ENCODE measurements around the gene INHBA. TPM values are rescaled to one million over a fixed set of nuclear protein-coding genes. Genes with fewer than 3 reads are reported as not detected.

INHBA gene
- total RNA-seq, 1 experiment from 2014 or later: 55.3 TPM

DNA sequence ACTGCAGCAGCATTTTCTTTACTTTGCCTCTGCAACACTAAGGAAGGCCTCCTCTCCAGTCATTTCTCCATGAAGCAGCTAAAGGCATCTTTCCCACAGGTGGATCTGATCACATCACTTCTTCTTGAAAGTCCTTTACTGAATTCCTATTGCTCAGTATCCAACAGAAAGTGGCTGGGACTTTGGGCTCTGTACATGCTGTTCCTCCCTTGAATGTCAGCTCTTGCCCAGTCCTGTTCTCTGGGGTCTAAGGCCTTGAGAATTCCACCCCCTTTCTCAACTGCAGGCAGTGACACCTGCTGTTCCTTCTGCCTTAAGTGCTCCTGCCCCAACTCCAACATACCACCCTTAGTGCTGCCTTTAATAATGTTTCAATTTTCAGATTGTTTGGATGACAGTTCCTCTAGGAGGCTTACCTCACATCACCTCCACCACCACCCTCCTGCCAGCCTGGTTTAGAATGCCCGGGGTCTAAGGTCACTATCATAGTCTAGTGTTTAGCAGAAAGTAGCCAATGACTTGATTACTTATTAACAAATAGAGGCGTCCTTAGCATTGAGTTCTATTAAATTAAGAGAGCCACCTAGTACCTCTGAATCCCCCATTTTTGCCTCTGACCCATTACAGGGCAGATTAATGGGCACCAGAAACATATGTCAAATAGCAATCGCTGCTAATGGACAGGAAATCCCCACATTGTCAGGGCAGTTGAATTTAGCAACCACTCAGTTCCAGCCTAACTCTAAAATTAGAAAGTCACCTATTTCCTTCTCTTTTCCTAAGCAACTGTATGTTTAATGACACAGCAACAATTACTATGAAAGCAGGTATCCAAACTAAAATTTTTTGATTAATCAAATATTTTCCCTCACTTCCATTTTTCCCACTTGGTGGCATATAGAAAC is 11.4 kb downstream of the INHBA start:
- ChIA-PET POLR2A (ENCODE audit: unreplicated experiment) (no interaction called here), CTCF (no interaction called here)
- Histone ChIP-seq H3K79me2 (ENCODE audit: low read length) (peaks cover 78% of the 10 kb centered on the region), H3K9me3 (ENCODE audit: low read length) (no peaks in the 10 kb centered on the region), H3K36me3 (ENCODE audit: low read depth, low read length) (peaks cover 84% of the 10 kb centered on the region), H3K4me2 (ENCODE audit: low read length) (no peak overlapping the region), H3K4me1 (ENCODE audit: insufficient read depth, low read length) (peaks cover 44% of the 10 kb centered on the region), H4K20me1 (ENCODE audit: low read length) (peaks cover 12% of the 10 kb centered on the region; the same call in 1 of the 2 replicates), H3F3A (ENCODE audit: low read length, unreplicated experiment) (peaks cover 7% of the 10 kb centered on the region), H3K9ac (ENCODE audit: low read length) (no peak overlapping the region), H3K27ac (ENCODE audit: low read length) (0 out of 2 replicates have a peak overlapping the region, but pooled peaks have one; percentile 3), H2AFZ (ENCODE audit: low read length) (no peak overlapping the region), H3K9me2 (replicated peaks; ENCODE audit: low read length) (no peaks in the 10 kb centered on the region), H3K27me3 (ENCODE audit: low read length) (no peaks in the 10 kb centered on the region), H3K4me3 (ENCODE audit: low read length) (no peak overlapping the region)
- no peak for TF ChIP-seq EZH2 (IDR thresholded peaks at IDR 0.05; ENCODE audit: low read length, unreplicated experiment)
- TF ChIP-seq, protein P1, sequence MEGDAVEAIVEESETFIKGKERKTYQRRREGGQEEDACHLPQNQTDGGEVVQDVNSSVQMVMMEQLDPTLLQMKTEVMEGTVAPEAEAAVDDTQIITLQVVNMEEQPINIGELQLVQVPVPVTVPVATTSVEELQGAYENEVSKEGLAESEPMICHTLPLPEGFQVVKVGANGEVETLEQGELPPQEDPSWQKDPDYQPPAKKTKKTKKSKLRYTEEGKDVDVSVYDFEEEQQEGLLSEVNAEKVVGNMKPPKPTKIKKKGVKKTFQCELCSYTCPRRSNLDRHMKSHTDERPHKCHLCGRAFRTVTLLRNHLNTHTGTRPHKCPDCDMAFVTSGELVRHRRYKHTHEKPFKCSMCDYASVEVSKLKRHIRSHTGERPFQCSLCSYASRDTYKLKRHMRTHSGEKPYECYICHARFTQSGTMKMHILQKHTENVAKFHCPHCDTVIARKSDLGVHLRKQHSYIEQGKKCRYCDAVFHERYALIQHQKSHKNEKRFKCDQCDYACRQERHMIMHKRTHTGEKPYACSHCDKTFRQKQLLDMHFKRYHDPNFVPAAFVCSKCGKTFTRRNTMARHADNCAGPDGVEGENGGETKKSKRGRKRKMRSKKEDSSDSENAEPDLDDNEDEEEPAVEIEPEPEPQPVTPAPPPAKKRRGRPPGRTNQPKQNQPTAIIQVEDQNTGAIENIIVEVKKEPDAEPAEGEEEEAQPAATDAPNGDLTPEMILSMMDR (conservative IDR thresholded peaks at IDR 0.05; ENCODE audit: low read depth, low read length): no peak
- no peak for TF ChIP-seq EZH2phosphoT487 (IDR thresholded peaks at IDR 0.05; ENCODE audit: borderline replicate concordance, low read length)
- BruUV-seq (replicated peaks): no TSS peak
- intact Hi-C loops (cut with micrococcal nuclease): no loop called here
- DNase-seq (no peak), ATAC-seq (no peak)

DNA sequence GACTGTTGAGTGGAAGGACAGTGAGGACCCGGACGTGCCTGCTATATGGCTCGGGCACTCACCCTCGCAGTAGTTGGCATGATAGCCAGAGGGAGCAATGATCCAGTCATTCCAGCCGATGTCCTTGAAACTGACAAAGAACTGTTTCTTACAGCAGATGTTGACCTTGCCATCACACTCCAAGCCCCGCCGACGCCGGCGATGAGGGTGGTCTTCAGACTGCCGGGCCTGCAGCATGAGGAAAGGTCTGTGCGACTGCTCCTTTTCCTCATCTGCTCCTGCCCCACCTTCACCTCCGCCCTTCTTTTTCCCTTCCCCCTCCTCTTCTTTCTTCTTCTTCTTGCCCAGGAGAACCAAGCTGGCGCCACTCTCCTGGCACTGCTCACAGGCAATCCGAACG is 13.1 kb downstream of the INHBA start:
- Histone ChIP-seq H3K9me2 (replicated peaks; ENCODE audit: low read length) (no peaks in the 10 kb centered on the region), H3K36me3 (ENCODE audit: low read depth, low read length) (peaks cover 69% of the 10 kb centered on the region), H3K27me3 (ENCODE audit: low read length) (no peaks in the 10 kb centered on the region), H3K4me3 (ENCODE audit: low read length) (no peak overlapping the region), H3K9me3 (ENCODE audit: low read length) (no peaks in the 10 kb centered on the region), H3K9ac (ENCODE audit: low read length) (no peak overlapping the region), H3K4me1 (ENCODE audit: insufficient read depth, low read length) (peaks cover 45% of the 10 kb centered on the region), H4K20me1 (ENCODE audit: low read length) (peaks cover 5% of the 10 kb centered on the region; the same call in 1 of the 2 replicates), H3K79me2 (ENCODE audit: low read length) (peaks cover 61% of the 10 kb centered on the region), H3F3A (ENCODE audit: low read length, unreplicated experiment) (peaks cover 8% of the 10 kb centered on the region), H3K27ac (ENCODE audit: low read length) (no peak overlapping the region), H3K4me2 (ENCODE audit: low read length) (no peak overlapping the region), H2AFZ (ENCODE audit: low read length) (no peak overlapping the region)
- ChIA-PET CTCF (no interaction called here), POLR2A (ENCODE audit: unreplicated experiment) (no interaction called here)
- BruUV-seq (replicated peaks): no TSS peak
- no peak for TF ChIP-seq EZH2phosphoT487 (IDR thresholded peaks at IDR 0.05; ENCODE audit: borderline replicate concordance, low read length)
- TF ChIP-seq EZH2 (IDR thresholded peaks at IDR 0.05; ENCODE audit: low read length, unreplicated experiment): no peak
- TF ChIP-seq, protein P1 (conservative IDR thresholded peaks at IDR 0.05; ENCODE audit: low read depth, low read length): no peak
- no peak for ATAC-seq
- intact Hi-C loops (cut with micrococcal nuclease): no loop called here
- no peak for DNase-seq

- intact Hi-C loops (cut with micrococcal nuclease): no loop called here
- Histone ChIP-seq H4K20me1 (ENCODE audit: low read length) (no peaks in the 10 kb centered on the region), H3F3A (ENCODE audit: low read length, unreplicated experiment) (peaks cover 8% of the 10 kb centered on the region), H3K4me3 (ENCODE audit: low read length) (no peak overlapping the region), H3K9me2 (replicated peaks; ENCODE audit: low read length) (no peaks in the 10 kb centered on the region), H3K27me3 (ENCODE audit: low read length) (no peaks in the 10 kb centered on the region), H2AFZ (ENCODE audit: low read length) (no peak overlapping the region), H3K27ac (ENCODE audit: low read length) (no peak overlapping the region), H3K4me2 (ENCODE audit: low read length) (no peak overlapping the region), H3K79me2 (ENCODE audit: low read length) (peaks cover 52% of the 10 kb centered on the region), H3K9ac (ENCODE audit: low read length) (no peak overlapping the region), H3K36me3 (ENCODE audit: low read depth, low read length) (peaks cover 60% of the 10 kb centered on the region), H3K9me3 (ENCODE audit: low read length) (no peaks in the 10 kb centered on the region), H3K4me1 (ENCODE audit: insufficient read depth, low read length) (peaks cover 36% of the 10 kb centered on the region)
- no peak for DNase-seq
- ChIA-PET CTCF (no interaction called here), POLR2A (ENCODE audit: unreplicated experiment) (interaction anchor here (0.5 kb wide), 1 partner anchor 444 kb away, joined by 4 read pairs; no protein-coding TSS in a partner anchor)
- TSS peak; percentile 14 for BruUV-seq (replicated peaks)
- TF ChIP-seq EZH2 (IDR thresholded peaks at IDR 0.05; ENCODE audit: low read length, unreplicated experiment) (no peak), EZH2phosphoT487 (IDR thresholded peaks at IDR 0.05; ENCODE audit: borderline replicate concordance, low read length) (no peak)
- TF ChIP-seq, protein P1 (conservative IDR thresholded peaks at IDR 0.05; ENCODE audit: low read depth, low read length): no peak
- ATAC-seq: no peak
These were observed 14.0 kb downstream of the INHBA start for GRCh38 chr7:41688906-41689305.
